IMR-90 (cell line): ENCODE data around the gene GON7. TPM values are rescaled to one million over a fixed set of nuclear protein-coding genes. Genes with fewer than 3 reads are reported as not detected.

Experiments
- ATAC-seq: fragments of 200-7000 bp; cut with Tn5 transposase; 2 replicates; pipeline ENCODE4 v1.9.1; 2020; ENCODE audit warnings: low read depth, mild to moderate bottlenecking, moderate library complexity
- BruUV-seq: library from RNA; stranded (reverse); fragments of 400-500 nt; replicated peaks from 2 replicates; lab custom pipeline; 2021; lab: Mats Ljungman, UMichigan
- CTCF ChIA-PET: fragments of 300-600 bp; formaldehyde crosslinking; extraction: SDS; loops from one replicate; lab custom pipeline; 2021; ENCODE audit warnings: antibody characterized with exemption; lab: Yijun Ruan, JAX
- POLR2A ChIA-PET: fragments of 300-600 bp; sonication (Branson Sonifier 250); formaldehyde crosslinking; loops from one replicate; lab custom pipeline; 2022; ENCODE audit warnings: antibody characterized with exemption; ENCODE audit not compliant: unreplicated experiment; lab: Charles Lee
- DNase-seq: peaks from one replicate; pipeline ENCODE4 v3.0.0; 2013
- H2AFZ ChIP-seq: replicated peaks from 2 replicates; pipeline ENCODE3; 2013; ENCODE audit warnings: low read length, mild to moderate bottlenecking; ENCODE audit not compliant: poor library complexity
- H2AK5ac ChIP-seq: 2 replicates; pipeline ENCODE4 v1.6.1; 2013; ENCODE audit warnings: low read depth, low read length, inconsistent platforms
- H2AK9ac ChIP-seq: replicated peaks from 2 replicates; pipeline ENCODE3; 2013; ENCODE audit warnings: mild to moderate bottlenecking, low read depth, low read length, moderate library complexity; ENCODE audit not compliant: poor library complexity
- H2BK120ac ChIP-seq: 2 replicates; pipeline ENCODE4 v1.6.1; 2013; ENCODE audit warnings: low read depth, low read length, inconsistent platforms
- H2BK15ac ChIP-seq: 3 replicates; pipeline ENCODE4 v1.6.1; 2013; ENCODE audit warnings: low read depth, low read length, inconsistent platforms
- H2BK20ac ChIP-seq: 2 replicates; pipeline ENCODE4 v1.6.1; 2013; ENCODE audit warnings: low read depth, mild to moderate bottlenecking, inconsistent platforms, low read length, moderate library complexity
- H2BK5ac ChIP-seq: 2 replicates; pipeline ENCODE4 v1.6.1; 2013; ENCODE audit warnings: mild to moderate bottlenecking, low read depth, low read length, inconsistent platforms; ENCODE audit not compliant: poor library complexity, severe bottlenecking
- H3K14ac ChIP-seq: replicated peaks from 2 replicates; pipeline ENCODE4 v1.6.1; 2013; ENCODE audit warnings: low read depth, low read length, inconsistent platforms
- H3K18ac ChIP-seq: 2 replicates; pipeline ENCODE4 v1.6.1; 2013; ENCODE audit warnings: low read depth, low read length, control low read depth
- H3K23ac ChIP-seq: 2 replicates; pipeline ENCODE4 v1.6.1; 2013; ENCODE audit warnings: low read depth, low read length, inconsistent platforms
- H3K27ac ChIP-seq: 2 replicates; pipeline ENCODE4 v1.5.1; 2013; ENCODE audit warnings: mild to moderate bottlenecking, control low read depth, low read length; ENCODE audit not compliant: insufficient read depth
- H3K27me3 ChIP-seq: 2 replicates; pipeline ENCODE4 v1.6.1; 2013; ENCODE audit warnings: low read length; ENCODE audit not compliant: control insufficient read depth, insufficient read depth
- H3K36me3 ChIP-seq: 2 replicates; pipeline ENCODE4 v1.6.1; 2013; ENCODE audit warnings: low read length, mixed read lengths; ENCODE audit not compliant: control insufficient read depth, insufficient read depth
- H3K4ac ChIP-seq: 2 replicates; pipeline ENCODE4 v1.6.1; 2013; ENCODE audit warnings: low read depth, low read length, inconsistent platforms
- H3K4me1 ChIP-seq: 2 replicates; pipeline ENCODE4 v1.6.1; 2013; ENCODE audit warnings: low read length, mixed read lengths; ENCODE audit not compliant: control insufficient read depth, insufficient read depth
- H3K4me2 ChIP-seq: 2 replicates; pipeline ENCODE4 v1.6.1; 2013; ENCODE audit warnings: low read depth, mild to moderate bottlenecking, control low read depth, low read length, moderate library complexity
- H3K4me3 ChIP-seq: 2 replicates; pipeline ENCODE4 v1.5.1; 2013; ENCODE audit warnings: low read depth, mild to moderate bottlenecking, control low read depth, low read length, moderate library complexity; ENCODE audit not compliant: insufficient read depth
- H3K56ac ChIP-seq: 2 replicates; pipeline ENCODE4 v1.6.1; 2013; ENCODE audit warnings: low read length, inconsistent platforms; ENCODE audit not compliant: insufficient read depth; ENCODE audit errors: extremely low read depth
- H3K79me1 ChIP-seq, 2 experiments: 2 replicates each; pipeline ENCODE4 v1.6.1; 2013; ENCODE audit warnings: low read length in 2 of 2, inconsistent platforms in 1 of 2, low read depth in 1 of 2
- H3K9ac ChIP-seq: 2 replicates; pipeline ENCODE4 v1.6.1; 2013; ENCODE audit warnings: low read depth, low read length, control low read depth
- H3K9me1 ChIP-seq: 2 replicates; pipeline ENCODE4 v1.6.1; 2013; ENCODE audit warnings: low read length, inconsistent platforms; ENCODE audit not compliant: insufficient read depth
- H3K9me3 ChIP-seq: 2 replicates; pipeline ENCODE4 v1.6.1; 2013; ENCODE audit warnings: low read length; ENCODE audit not compliant: control insufficient read depth, insufficient read depth
- H4K20me1 ChIP-seq: 2 replicates; pipeline ENCODE4 v1.6.1; 2013; ENCODE audit warnings: low read length, inconsistent platforms; ENCODE audit not compliant: insufficient read depth
- H4K5ac ChIP-seq: 2 replicates; pipeline ENCODE4 v1.6.1; 2013; ENCODE audit warnings: mild to moderate bottlenecking, low read depth, low read length, control low read depth
- H4K8ac ChIP-seq, 2 experiments: 2 replicates each; pipeline ENCODE4 v1.6.1; 2013; ENCODE audit warnings: low read depth in 2 of 2, low read length in 2 of 2, control low read depth in 1 of 2, inconsistent platforms in 1 of 2
- H4K91ac ChIP-seq: 2 replicates; pipeline ENCODE4 v1.6.1; 2013; ENCODE audit warnings: low read depth, low read length, inconsistent platforms; ENCODE audit not compliant: insufficient read depth
- BHLHE40 ChIP-seq: fragments of 150-350 bp; IDR thresholded peaks from 2 replicates; pipeline ENCODE4 v1.6.1; 2016; ENCODE audit warnings: mild to moderate bottlenecking, low read depth, low read length
- CEBPB ChIP-seq: IDR thresholded peaks from 2 replicates; pipeline ENCODE4 v1.6.1; 2012; ENCODE audit warnings: low read depth, low read length, improper control_type of control experiment
- CHD1 ChIP-seq: IDR thresholded peaks from 2 replicates; pipeline ENCODE4 v1.6.1; 2012; ENCODE audit warnings: low read depth, low read length, improper control_type of control experiment
- ELK1 ChIP-seq: fragments of 150-350 bp; IDR thresholded peaks from 2 replicates; pipeline ENCODE4 v1.6.1; 2016; ENCODE audit warnings: low read depth, mild to moderate bottlenecking, low read length, moderate library complexity, borderline replicate concordance
- FOS ChIP-seq: fragments of 150-350 bp; IDR thresholded peaks from 2 replicates; pipeline ENCODE4 v1.6.1; 2016; ENCODE audit warnings: low read depth, low read length
- MAFK ChIP-seq: IDR thresholded peaks from 2 replicates; pipeline ENCODE4 v1.6.1; 2012; ENCODE audit warnings: low read depth, low read length, improper control_type of control experiment
- MAZ ChIP-seq: IDR thresholded peaks from 2 replicates; pipeline ENCODE4 v1.6.1; 2012; ENCODE audit warnings: low read depth, mild to moderate bottlenecking, low read length, improper control_type of control experiment, moderate library complexity, borderline replicate concordance
- MXI1 ChIP-seq: IDR thresholded peaks from 2 replicates; pipeline ENCODE4 v1.6.1; 2012; ENCODE audit warnings: low read depth, mild to moderate bottlenecking, low read length, moderate library complexity, borderline replicate concordance
- NFE2L2 ChIP-seq: fragments of 150-350 bp; IDR thresholded peaks from 2 replicates; pipeline ENCODE4 v1.6.1; 2016; ENCODE audit warnings: low read depth, mild to moderate bottlenecking, low read length
- POLR2A ChIP-seq: IDR thresholded peaks from 2 replicates; pipeline ENCODE4 v1.6.1; 2012; ENCODE audit warnings: mild to moderate bottlenecking, low read depth, low read length
- RAD21 ChIP-seq: IDR thresholded peaks from 2 replicates; pipeline ENCODE4 v1.6.1; 2012; ENCODE audit warnings: low read length, improper control_type of control experiment
- RCOR1 ChIP-seq: IDR thresholded peaks from 2 replicates; pipeline ENCODE4 v1.6.1; 2012; ENCODE audit warnings: mild to moderate bottlenecking, low read length, improper control_type of control experiment; ENCODE audit not compliant: insufficient replicate concordance
- RFX5 ChIP-seq: IDR thresholded peaks from 2 replicates; pipeline ENCODE4 v1.8.0; 2012; ENCODE audit warnings: low read depth, mild to moderate bottlenecking, low read length, moderate library complexity
- SMC3 ChIP-seq: fragments of 150-350 bp; IDR thresholded peaks from 2 replicates; pipeline ENCODE4 v1.6.1; 2016; ENCODE audit warnings: low read depth, mild to moderate bottlenecking, antibody characterized with exemption, low read length, moderate library complexity
- USF2 ChIP-seq: fragments of 150-350 bp; IDR thresholded peaks from 2 replicates; pipeline ENCODE4 v1.6.1; 2017; ENCODE audit warnings: mild to moderate bottlenecking, antibody characterized with exemption, low read length, low read depth
- WGBS, 2 experiments: methylation state at CpG; one replicate each; pipeline versions ENCODE4 v1.1.5 to v1.1.7; 2013; ENCODE audit warnings: missing lambda C conversion rate in 2 of 2; ENCODE audit not compliant: insufficient read length in 1 of 2; ENCODE audit errors: extremely low coverage in 2 of 2; 5-methylcytosine and 5-hydroxymethylcytosine counted together
- dilution Hi-C: fragments of 300-500 bp; cut with HindIII; formaldehyde crosslinking; loops from one replicate; pipeline ENCODE4 v1.14.3; 2018; ENCODE audit warnings: low sequenced_read_pairs; ENCODE audit not compliant: unreplicated experiment
- in situ Hi-C: fragments of 300-500 bp; cut with MboI; formaldehyde crosslinking; loops from 3 replicates; pipeline ENCODE4 v1.14.3; 2019; ENCODE audit warnings: low sequenced_read_pairs, inconsistent platforms, mixed read lengths
- intact Hi-C: fragments of 100-400 bp; cut with micrococcal nuclease; formaldehyde crosslinking; loops from 2 replicates; pipeline ENCODE4 v1.10.0; 2022
- polyA plus RNA-seq, 3 experiments: library from polyadenylated mRNA; depleted of rRNA; stranded (reverse); fragments of >200 nt; gene quantifications; 2 replicates each; pipeline ENCODE4 v1.2.3, GENCODE V29; 2012; ENCODE audit warnings: low replicate concordance in 1 of 3
- total RNA-seq: library from RNA; depleted of rRNA; stranded (reverse); fragments of >200 nt; gene quantifications from 2 replicates; pipeline ENCODE4 v1.2.3, GENCODE V29; 2012
- TF ChIP-seq, protein P1 (sequence below): conservative IDR thresholded peaks from 2 replicates; pipeline ENCODE4 v1.5.1; 2012; ENCODE audit warnings: mild to moderate bottlenecking, low read depth, low read length, improper control_type of control experiment

GON7 gene
- total and polyA plus RNA-seq, 2 of the 4 experiments (the other 2 are of a cell fraction): 4.3 to 7.8 TPM

- DNase-seq (no peak), ATAC-seq (no peak)
- Histone ChIP-seq H3K9me1 (no peaks in the 10 kb centered on the region; the same call in 1 of the 2 replicates), H4K20me1 (no peaks in the 10 kb centered on the region; the same call in 1 of the 2 replicates), H2BK20ac (no peak overlapping the region), H3K18ac (no peak overlapping the region), H3K27ac (no peak overlapping the region), H3K4ac (no peak overlapping the region), H3K27me3 (no peaks in the 10 kb centered on the region), H4K91ac (no peak overlapping the region), H3K56ac (no peak overlapping the region), H2BK15ac (no peak overlapping the region), H2AK9ac (no peak overlapping the region), H3K36me3 (peaks cover 6% of the 10 kb centered on the region; the same call in 1 of the 2 replicates), H4K5ac (no peak overlapping the region), H2AFZ (no peak overlapping the region), H3K4me3 (no peak overlapping the region), H2BK120ac (no peak overlapping the region), H4K8ac (no peak overlapping the region), H3K14ac (no peak overlapping the region), H3K4me2 (no peak overlapping the region), H3K4me1 (no peaks in the 10 kb centered on the region), H3K9me3 (no peaks in the 10 kb centered on the region), H2AK5ac (no peak overlapping the region), H3K9ac (no peak overlapping the region), H3K79me1 (peaks cover 17 to 33% of the 10 kb centered on the region in 2 experiments), H3K23ac (no peak overlapping the region), H2BK5ac (no peak overlapping the region)
- dilution Hi-C loops (no loop called here), in situ Hi-C loops (no loop called here), intact Hi-C loops (no loop called here)
- ChIA-PET CTCF (no interaction called here), POLR2A (no interaction called here)
- WGBS, 2 experiments: no CpG with 5 or more reads among the region's 3 CpGs
- BruUV-seq: no TSS peak
- TF ChIP-seq BHLHE40 (no peak), MAFK (no peak), RFX5 (no peak), RCOR1 (no peak), CHD1 (no peak), SMC3 (no peak), MXI1 (no peak), ELK1 (no peak), MAZ (no peak), FOS (no peak), NFE2L2 (no peak), RAD21 (no peak), CEBPB (no peak), POLR2A (no peak), USF2 (no peak)
- TF ChIP-seq, protein P1, sequence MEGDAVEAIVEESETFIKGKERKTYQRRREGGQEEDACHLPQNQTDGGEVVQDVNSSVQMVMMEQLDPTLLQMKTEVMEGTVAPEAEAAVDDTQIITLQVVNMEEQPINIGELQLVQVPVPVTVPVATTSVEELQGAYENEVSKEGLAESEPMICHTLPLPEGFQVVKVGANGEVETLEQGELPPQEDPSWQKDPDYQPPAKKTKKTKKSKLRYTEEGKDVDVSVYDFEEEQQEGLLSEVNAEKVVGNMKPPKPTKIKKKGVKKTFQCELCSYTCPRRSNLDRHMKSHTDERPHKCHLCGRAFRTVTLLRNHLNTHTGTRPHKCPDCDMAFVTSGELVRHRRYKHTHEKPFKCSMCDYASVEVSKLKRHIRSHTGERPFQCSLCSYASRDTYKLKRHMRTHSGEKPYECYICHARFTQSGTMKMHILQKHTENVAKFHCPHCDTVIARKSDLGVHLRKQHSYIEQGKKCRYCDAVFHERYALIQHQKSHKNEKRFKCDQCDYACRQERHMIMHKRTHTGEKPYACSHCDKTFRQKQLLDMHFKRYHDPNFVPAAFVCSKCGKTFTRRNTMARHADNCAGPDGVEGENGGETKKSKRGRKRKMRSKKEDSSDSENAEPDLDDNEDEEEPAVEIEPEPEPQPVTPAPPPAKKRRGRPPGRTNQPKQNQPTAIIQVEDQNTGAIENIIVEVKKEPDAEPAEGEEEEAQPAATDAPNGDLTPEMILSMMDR: no peak
Measured at GRCh38 chr14:93186956-93187355, 19.9 kb downstream of the GON7 start.
